HG03432 (cell line): Measurements from ENCODE around the gene ADCY4.

Source experiments
- ATAC-seq: cut with Tn5 transposase; IDR thresholded peaks from one replicate; pipeline ENCODE4 v1.9.1; 2021; ENCODE audit warnings: mild to moderate bottlenecking, moderate library complexity; ENCODE audit not compliant: unreplicated experiment

The ADCY4 gene

DNA sequence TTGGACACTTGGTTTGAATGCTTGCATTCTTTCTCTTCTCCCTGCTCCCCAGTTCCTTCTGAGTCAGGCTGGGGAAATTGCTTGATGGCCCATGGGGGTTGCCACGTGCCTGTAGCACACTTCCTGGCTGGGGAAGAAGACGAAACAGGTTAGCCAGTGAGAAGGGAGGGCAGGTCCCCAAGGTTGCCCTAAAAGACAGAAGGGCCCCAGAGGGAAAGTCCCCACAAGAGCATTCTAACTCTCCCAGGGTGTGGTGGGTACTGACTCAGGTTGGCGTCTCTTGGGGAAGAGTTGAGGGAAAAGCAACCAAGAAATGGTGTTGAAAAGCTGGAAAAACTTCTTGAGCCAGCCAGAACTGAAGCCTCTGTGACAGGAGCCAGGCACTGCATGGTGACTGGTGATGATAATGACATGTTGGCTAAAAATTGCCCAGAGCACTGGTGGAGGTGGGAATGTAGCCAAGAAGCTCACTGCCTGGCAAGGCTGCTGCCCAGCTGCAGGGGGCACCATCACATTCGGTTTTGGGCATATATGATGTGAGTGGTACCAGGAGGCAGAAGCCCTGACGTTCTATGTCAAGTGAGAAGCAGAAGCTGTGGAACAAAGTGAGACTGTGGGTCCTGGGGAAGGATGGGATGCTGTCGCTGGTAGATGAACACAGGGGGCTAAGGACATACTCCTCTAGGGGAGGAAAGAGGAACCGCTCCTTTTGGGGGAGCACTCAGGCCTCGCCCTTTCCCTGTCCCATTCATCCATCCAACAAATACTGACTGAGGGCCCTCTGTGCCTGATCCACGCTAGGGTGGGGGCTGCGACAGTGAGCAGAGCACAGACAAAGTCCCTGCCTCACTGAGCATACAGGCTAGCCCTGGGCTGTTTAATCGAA is 55.3 kb downstream of the ADCY4 start:
- ATAC-seq, result peak; percentile 83

DNA sequence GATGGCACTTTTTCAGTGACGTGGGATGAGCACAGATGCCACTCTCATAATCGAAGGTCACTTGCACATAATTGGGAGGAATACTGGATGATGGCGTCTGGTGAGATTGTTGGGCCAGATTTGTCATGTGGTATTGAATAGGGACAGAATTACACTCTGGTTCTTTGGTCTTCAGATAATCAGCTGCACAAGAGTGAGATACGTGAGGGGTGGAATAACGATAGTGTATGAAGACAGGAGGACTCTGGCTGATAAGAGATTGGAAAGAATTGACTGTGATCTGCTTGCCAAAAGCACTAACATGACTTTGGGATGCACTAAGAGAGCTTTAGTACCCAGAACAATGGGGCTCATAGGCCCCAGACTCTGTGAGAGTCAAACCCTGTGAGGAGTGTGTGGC is 56.4 kb downstream of the ADCY4 start:
- ATAC-seq, result no peak

DNA sequence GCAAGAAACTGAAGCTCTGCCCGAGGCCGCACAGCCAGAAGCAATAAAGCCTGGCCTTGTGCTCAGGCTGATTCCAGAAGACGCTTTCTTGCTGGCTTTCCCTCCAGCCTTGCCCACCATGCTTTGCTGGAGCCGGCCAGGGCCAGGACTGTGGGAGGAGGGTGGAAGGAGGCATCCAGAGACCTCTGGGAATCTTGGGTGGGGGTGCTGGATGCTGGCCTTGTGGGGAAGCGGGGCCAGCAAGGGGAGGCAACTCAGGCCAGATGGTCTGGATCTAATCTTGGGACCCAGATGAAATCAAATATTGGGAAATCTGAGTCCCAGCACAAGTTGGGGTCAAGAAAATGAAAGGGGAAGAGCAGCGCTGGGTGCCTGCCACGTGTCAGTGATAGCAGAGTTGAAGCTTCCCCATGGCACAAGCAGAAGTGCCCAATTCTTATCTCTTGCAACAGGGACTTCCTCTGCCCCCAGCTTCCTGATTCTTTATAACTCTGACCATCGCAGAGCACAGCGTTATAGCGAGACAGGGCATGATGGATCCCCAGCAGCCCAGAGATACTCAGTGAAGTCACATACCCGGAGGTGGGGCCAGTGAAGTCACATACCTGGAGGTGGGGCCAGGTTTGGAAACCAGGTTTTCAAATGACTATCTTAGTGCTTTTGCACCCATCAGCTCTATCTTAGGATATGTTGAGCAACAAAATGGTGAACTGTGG is 57.1 kb downstream of the ADCY4 start:
- no peak for ATAC-seq

DNA sequence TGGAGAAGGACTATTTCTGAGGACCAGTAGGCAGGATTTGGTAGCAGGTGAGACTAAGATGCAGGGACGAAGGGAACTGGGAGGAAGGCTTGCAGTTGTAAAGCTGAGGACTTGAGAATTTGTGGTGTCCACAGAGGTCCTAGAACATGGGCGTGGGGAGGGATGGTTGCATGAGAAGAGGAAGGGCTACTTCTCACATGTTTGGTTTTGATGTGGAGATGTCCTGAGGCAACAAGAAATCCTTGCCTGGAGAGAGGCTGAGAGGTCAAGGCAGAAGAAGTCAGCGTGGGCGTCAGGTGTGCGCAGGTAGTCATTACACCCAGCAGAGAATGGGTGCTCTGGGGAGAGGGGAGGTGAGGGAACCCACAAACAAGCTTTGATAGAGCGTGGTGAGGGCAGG is 57.8 kb downstream of the ADCY4 start:
- ATAC-seq, result no peak

DNA sequence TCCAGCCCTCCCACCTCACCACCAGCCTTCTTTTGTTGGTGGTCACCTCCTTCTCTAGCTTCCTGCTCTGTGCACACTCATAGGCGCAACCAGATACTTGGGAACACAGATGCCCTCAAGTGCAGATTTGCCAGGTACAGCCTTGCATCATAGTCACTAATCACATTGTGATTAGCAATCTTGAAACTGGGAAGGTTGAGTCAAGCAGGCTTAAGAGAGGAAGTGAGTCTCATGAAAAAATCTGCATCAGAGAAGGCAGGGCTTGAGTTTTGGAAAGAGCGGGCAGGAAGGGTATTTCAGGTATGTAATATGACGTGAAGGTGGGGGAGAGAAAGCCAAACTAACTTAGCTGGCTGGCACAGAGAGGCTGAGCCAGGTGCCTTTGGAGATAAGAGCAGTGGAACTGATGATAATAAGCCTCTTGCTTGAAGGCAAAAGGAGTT is 60.7 kb downstream of the ADCY4 start:
- peak; percentile 50 for ATAC-seq

DNA sequence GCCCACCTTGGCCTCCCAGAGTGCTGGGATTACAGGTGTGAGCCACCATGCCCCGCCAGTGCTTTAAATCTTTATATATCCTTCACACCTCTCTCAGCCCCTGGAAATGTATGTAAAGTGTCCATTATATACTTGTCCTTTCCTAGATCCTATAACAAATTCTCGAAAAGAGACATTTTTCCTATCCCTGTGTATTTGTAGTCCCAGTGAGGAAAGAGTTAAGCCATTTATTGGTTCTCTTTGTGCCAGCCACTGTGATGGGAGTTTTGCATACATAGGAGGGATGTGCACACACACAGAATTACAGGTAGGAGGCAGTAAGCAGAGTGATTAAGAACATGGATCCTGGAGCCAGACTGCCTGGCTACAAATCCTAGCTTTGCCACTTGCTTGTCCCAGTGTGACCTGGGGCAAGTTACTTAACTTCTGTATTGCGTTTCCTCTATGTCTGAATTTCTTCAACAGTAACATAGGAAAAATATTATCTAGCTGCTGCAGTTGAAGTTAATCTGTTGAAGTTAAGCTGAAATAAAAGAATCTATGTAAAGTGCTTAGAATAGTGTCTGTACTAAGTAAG is 61.4 kb downstream of the ADCY4 start:
- ATAC-seq, result no peak

DNA sequence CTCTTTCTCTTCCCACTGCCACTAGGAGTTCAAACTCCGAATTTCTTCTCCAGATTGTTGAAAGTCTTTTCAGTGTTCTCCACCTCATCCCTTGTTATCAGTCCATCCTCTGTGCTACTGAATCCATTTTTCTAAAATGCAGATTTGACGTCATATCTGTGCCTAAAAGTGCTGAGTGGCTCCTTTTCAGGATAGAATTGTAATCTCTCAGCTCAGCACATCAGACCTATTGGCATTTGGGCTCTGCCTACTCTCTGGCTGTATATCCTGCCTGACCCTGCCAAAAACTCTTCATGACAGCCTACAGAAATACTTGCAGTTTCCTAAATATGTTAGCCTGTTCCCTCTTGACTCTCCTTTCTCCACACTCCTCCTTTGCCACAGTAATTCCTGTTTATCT is 62.4 kb downstream of the ADCY4 start:
- no peak for ATAC-seq

DNA sequence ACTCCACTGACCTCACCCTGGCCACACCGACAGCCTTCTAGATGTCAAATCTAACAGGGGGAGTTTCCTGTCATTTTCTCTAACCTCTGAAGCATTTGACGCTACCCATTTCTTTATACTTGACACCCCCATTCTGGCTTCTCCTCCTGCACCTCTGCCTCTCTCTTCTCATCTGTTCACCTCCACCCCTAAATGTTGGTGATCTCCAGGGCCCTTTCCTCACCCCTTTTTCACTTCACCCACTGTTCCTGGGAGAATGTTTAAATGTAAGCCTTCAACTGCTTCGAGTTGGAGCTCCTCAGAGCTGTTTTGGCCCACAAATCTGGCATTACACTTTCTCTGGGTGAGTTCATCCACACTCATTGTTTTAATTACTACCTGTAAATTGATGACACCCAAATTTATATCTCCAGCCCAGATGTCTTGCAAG is 63.0 kb downstream of the ADCY4 start:
- no peak for ATAC-seq

DNA sequence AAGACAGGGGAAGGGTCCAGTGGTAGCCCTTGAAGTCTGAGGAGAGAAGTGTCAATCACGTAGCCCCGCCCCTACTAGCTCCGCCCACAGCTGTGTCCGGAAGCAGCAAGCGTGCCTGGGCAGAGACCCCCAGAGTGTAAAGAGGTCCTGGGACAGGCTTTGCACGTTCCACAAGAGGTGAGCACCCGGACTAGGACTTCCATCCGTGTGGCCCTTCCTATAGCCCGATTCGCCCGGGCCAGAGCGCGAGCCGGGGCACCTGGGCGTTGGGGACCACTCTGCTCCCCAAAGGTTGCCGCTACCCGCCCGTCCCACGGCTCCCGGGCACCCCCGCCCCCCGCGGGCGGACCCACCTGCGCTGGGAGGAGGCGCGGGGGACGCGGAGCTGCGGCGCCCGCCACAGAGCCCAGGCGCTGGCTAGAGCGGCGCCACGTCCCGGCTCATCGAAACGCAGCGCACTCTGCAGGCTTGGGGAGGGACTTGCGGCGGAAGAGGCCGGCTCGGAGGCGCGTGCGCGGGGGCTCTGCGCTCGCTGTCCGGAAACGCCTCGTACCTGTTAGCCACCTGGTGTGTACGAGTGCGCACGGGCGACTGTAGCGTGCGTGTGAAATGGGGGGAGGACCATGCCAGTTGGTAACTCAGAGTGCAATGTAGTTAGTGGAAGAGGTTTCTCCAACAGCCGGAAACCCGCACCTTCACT is 63.6 kb downstream of the ADCY4 start, which contains the start of gene RABGGTA:
Gene RABGGTA, minus strand, starts transcription at position 464 of the 700 bp plus-strand sequence. CDS start 482 bp downstream, outside the sequence.
- ATAC-seq, result peak; percentile 91

DNA sequence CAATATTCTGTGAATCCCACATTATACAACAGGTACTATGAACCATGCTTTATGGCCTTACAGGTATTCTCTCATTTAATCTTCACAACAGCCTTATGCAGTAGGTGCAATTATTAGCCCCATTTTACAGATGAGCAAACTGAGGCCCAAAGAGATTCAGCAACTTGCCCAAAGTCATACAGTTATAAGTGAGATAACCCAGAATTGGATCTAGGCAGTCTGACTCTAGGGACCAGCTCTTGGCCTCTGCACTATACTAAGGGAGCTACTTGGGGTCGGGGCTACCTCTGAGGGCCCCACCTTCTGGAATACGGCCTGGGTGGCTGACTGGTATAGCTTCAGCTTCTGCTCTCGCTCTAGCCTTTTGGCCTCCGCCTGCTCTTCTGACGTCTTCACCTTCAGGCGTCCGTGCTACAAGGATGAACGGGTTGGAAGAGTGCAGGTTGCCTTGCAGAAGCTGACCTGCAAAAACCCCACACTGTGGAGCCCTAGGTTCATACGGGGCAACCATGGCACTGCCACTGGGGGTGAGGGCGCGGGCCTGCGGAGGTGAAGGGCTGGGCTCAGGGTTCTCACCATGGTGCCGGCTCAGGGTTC is 64.2 kb downstream of the ADCY4 start:
- ATAC-seq, result peak; percentile 1

DNA sequence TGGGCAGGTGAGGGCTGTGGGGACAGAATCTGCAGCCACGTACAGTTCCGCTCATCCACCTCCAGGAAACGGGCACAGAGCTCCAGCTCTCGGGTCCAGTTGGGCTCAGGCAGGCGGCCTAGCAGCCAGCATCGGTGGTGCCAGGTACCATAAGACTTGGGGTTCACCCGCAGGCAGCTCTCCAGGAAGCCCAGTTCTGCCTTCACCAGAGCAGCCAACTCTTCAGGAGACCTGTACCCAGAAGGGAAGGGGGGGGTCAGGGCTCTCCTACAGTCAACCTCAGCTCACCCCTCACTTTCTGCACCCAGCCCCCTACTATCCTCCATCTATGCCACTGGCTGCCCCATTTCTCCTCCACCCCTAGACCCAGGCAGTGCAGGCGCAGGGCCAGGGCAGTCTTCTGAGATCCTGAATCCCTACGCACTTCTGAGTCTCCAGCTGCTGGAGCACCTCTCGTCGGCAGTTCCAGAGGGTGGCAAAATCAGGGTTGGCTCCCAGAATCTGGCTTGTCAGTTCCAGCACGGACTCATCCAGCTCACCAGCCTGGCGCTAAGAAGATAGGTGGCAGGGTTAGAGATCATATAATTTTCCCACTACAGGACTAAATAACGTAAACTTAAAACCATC is 64.8 kb downstream of the ADCY4 start:
- ATAC-seq, result no peak

DNA sequence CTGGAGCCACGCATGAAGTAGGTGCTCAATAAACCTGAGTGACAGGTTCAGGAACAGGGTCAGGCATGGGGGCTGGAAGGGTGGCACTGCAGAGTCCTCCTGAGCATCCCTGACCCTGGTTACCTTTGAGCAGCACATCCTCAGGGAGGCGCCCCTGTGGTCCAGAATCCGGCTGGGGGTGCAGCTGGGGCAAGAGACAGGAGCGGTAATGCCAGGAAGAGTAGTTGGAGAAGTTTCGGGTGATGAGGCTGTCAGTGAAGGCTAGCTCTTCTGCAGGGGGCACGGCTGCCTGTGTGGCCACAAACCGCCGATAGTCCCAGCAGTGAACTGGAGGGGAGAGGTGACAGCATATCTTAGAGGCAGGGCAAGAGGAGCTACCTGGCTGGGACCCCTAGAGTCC is 65.5 kb downstream of the ADCY4 start:
- no peak for ATAC-seq
